Astrocyte of the hippocampus (primary cell): Measurements from ENCODE around the gene TRIM44.
A peak's percentile ranks its signal among the peaks of the same experiment; 100 is the strongest.

Experiments used
- DNase-seq: peaks from one replicate; pipeline ENCODE4 v3.0.0; 2011; ENCODE audit warnings: low read depth, low spot score

Gene TRIM44

GRCh38 chr11:35671396-35672127 is 9.0 kb downstream of the TRIM44 start:
- DNase-seq = peak; percentile 18

GRCh38 chr11:35672608-35673007 is 10.0 kb downstream of the TRIM44 start:
- no peak for DNase-seq

GRCh38 chr11:35675901-35676610 is 13.5 kb downstream of the TRIM44 start:
- no peak for DNase-seq

GRCh38 chr11:35676611-35676965 is 14.0 kb downstream of the TRIM44 start:
- no peak for DNase-seq

- DNase-seq = peak; percentile 34
Measured at GRCh38 chr11:35677904-35678303, 15.3 kb downstream of the TRIM44 start.

- no peak for DNase-seq
Measured at GRCh38 chr11:35678471-35678870, 15.9 kb downstream of the TRIM44 start.

- DNase-seq = no peak
Measured at GRCh38 chr11:35678975-35679374, 16.4 kb downstream of the TRIM44 start.

- no peak for DNase-seq
Measured at GRCh38 chr11:35680506-35680905, 17.9 kb downstream of the TRIM44 start.

- DNase-seq = no peak
Measured at GRCh38 chr11:35681163-35681767, 18.7 kb downstream of the TRIM44 start.

- DNase-seq = peak; percentile 25
Measured at GRCh38 chr11:35682230-35683173, 19.9 kb downstream of the TRIM44 start.

- no peak for DNase-seq
Measured at GRCh38 chr11:35683728-35684339, 21.3 kb downstream of the TRIM44 start.

GRCh38 chr11:35688023-35688422 is 25.4 kb downstream of the TRIM44 start:
- no peak for DNase-seq

GRCh38 chr11:35689081-35689996 is 26.8 kb downstream of the TRIM44 start:
- DNase-seq = no peak

GRCh38 chr11:35702126-35702525 is 39.6 kb downstream of the TRIM44 start:
- DNase-seq = no peak

- DNase-seq = no peak
Measured at GRCh38 chr11:35709376-35709775, 46.8 kb downstream of the TRIM44 start.

GRCh38 chr11:35711173-35711910 is 48.8 kb downstream of the TRIM44 start:
- no peak for DNase-seq

- no peak for DNase-seq
Measured at GRCh38 chr11:35711924-35712323, 49.3 kb downstream of the TRIM44 start.

- no peak for DNase-seq
Measured at GRCh38 chr11:35712533-35712932, 50.0 kb downstream of the TRIM44 start.

GRCh38 chr11:35714882-35715627 is 52.5 kb downstream of the TRIM44 start:
- DNase-seq = peak; percentile 32
